ENCODE data around the gene AHDC1. TPM values are rescaled to one million over a fixed set of nuclear protein-coding genes. Genes with fewer than 3 reads are reported as not detected.
A peak's percentile ranks its signal among the peaks of the same experiment; 100 is the strongest.
"Not testable (repeated sequence)": the region's sequence is repeated elsewhere in the genome, so short reads cannot be mapped to it uniquely, and the experiment has no call there.

Gene AHDC1
- total RNA-seq, 1 experiment from 2014 or later, result 40.4 TPM

DNA sequence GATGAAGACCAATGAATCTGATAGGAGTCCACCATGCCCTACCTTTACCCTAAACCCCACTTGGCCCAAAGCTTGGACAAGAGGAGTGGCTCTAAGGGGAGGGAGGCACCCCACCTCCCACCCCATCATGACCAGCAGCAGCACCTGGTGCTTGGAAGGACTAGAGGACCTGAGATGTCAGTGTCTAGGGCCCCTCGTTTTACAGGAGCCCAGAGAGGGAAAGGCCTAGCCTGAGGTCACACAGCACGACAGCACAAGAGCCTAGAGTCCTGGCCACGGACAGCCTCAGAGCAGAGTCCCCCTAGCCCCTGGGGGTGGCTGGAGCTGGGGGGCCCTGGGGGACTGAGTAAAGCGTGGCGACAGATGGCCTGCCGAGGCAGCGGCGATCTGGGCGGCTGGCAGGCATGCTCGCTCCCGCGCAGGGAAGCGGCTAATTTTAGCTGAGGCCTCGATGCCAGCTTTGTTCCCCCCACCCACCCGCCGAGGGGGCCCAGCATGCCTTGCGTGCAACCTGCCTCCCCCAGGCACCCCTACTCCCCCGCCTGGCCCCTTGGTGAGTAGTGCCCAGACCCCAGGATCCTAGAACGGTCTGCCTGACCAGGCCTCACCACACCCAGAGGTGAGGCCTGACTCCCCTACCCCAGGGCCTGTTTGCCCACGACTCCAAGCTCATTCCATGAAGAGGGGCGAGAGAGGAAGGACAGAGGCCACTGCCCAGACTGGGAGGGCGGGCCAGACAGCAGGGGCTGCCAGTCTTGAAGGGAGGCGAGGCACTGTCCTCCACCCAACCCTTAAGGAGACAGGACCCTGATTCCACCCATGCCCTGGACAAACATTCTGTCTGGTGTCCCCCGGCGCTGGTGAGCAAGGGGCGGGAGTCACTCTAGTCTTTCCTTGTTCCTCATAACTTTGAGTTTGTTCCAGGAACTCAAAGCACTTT, 39.0 kb downstream of the AHDC1 start:
- no peak for DNase-seq (ENCODE audit: low read depth)

DNA sequence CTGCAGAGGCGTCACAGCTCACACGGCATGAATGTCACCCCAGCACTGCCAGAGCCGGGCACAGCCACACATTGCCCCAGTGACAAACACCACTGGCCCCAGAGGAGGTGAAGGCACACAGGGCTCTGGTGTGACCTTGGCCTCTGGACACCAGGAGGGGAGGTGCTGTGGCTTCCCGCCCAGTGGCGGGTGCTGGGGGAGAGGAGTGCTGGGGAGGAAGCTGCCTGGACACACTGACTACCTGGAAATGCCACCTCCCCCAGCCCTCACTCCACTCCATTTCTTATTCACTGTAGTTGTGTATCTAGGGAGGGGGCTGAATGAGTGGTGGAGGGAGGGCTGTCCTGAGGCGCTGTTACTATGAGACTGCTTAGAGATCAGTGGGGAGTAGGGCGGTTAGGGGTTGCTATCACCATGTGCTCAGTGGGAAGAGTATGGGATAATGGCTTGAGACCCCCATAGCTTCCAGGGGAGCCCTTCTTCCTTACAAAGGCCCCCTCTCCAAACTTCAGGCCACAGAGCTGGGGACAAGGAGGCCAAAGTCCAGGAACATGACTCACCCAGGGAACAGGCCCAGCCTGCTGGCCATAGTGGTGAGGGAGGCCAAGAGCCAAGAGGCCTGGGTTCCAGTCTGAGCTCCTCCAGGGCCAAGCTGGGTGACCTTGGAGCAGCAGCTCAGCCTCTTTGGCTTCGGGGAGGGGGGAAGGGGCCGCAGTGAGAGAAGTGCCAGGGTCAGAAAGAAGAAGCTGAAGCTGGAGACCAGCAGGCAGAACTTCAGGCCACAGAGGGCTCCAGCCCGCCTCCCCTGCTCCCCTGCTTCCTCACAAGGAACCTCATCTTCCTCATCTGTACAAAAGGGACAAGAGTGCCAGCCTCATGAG, 40.1 kb downstream of the AHDC1 start:
- DNase-seq (ENCODE audit: low read depth), result peak; percentile 69

DNA sequence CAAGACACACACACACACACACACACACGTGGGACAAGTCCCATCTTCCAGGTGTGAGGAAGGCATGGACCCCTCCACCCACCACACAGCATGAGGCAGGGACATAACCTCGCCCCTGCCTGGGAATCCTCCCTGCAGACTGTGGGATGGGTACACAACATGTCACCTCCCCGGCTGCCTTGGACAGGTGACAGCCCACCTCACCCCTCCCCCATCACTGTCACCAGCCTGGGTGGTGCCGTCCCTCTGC, 40.7 kb downstream of the AHDC1 start:
- DNase-seq (ENCODE audit: low read depth), result no peak

DNA sequence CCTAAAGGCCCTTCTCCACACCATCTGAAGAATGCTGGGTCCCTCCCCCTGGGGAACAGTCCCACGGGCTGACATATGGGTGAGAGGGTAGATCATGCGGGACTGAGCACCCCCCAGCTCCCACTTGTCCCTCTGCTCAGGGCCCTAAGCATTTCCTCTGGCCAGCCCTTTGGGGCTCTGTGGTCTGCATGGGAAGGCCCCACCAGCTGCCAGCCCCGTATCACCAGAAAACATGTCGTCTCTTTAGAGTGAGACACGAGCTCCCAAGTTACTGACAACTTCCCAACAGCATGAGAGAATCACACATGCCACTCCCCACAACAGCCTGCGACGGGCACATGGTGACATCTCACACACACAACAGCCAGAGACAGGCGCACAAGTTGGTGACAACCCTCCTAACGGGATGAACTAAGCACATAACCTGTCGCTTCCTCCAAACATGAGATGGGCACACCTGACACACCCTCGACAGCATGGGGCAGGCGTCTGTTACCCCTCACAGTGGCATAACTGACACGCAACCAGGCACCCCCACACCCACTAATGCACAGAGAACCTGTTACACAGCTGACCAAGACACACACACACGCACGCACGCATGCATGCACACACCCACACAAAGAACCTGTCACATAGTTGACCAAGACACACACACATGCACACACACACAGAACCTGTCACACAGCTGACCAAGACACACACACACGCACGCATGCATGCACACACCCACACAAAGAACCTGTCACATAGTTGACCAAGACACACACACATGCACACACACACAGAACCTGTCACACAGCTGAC, 41.2 kb downstream of the AHDC1 start:
- no peak for DNase-seq (ENCODE audit: low read depth)

DNA sequence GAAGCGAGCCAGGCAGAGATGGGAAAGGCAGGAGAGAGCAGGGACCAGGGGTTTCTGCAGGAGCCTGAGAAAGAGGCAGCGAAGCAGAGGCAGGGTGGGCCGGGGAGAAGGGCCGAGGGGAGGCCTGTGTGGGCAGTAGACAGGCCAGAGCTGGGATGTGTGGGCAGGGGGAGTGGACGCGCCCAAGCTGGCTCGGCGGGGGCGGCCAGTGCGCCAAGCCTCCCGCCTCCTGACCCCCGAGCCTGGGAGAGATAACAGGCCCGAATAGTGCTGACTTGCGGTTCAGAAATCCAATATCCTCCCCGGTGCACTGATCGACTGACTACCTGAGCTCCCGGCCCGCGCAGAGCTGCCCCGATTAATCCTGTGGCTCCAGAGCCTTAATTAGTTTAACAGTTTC, 41.9 kb downstream of the AHDC1 start:
- no peak for DNase-seq (ENCODE audit: low read depth)

DNA sequence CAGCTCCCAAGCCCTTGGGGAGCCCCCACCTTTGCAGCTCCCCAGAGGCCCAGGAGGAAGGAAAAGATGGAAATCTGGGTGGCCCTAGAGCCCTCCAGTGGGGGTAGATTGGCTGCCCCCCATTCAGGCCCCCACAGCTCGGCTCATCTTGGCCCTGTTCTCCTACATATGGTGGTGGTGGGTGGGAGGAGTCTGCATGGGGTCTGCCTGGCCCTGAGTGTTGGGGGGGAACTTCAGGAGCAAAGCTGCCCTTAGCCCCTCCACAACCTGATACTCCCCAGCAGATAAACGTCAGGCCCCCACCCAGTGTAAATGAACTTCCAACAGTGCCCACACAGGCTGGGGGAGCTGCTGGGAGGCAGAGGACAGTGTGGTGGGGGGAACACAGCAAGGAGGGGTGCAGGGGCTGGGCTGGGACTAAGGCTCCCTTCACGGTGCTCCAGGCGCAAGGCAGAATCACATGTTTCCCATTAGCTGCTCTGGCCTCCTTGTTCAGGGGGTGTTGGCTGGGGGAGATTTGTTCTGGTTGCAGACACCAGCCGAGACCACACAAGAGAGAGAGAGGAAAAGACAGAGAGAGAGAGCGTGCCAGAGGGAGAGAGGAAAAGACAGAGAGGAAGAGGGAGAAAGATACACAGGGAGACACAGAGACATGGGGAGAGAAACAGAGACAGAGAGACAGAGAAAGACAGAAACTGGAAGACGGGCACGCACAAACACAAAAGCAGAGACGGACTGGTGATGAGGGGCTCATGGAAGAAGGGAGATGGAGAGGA, 42.6 kb downstream of the AHDC1 start:
- no peak for DNase-seq (ENCODE audit: low read depth)

DNA sequence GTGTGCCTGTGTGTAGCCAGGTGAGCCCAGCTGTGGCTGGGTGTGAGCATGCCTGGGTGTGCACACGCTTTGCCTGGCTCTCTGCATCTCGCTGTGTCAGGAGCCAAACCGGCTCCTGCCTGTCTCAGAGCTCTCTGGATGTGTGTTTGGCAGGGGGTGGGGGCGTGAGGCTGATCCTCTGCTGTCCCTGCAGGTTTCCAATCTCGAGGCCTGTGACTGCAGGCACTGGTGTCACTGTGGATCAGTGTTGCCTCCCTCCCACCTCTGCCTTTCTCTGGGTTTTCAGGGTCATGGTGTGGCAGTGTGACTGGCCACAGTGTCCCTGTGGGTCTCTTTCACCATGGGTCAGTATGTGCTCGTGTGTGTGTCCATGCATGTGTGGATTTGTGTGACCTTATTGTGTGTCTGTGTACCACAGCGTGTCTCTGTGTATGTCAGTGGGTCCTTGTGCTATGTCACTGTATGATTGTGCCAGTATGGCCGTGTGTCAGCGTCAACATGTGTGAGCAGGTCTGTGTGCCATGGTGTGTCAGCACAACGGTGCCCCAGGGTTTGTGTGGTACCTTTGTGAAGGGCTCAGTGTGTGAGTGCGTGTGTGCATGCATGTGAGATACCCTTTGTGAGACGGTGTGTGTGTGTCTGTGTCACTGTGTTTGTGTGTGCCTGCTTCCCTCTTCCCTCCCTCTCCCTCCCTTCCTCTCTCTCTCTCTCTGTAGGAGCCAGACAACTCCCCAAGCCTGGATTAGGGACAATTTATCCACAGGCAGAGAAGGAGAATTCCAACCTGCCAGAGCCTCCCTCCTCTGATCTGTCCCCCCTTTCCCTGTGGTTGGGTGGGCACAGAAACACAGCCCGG, 43.4 kb downstream of the AHDC1 start:
- DNase-seq (ENCODE audit: low read depth), result no peak

DNA sequence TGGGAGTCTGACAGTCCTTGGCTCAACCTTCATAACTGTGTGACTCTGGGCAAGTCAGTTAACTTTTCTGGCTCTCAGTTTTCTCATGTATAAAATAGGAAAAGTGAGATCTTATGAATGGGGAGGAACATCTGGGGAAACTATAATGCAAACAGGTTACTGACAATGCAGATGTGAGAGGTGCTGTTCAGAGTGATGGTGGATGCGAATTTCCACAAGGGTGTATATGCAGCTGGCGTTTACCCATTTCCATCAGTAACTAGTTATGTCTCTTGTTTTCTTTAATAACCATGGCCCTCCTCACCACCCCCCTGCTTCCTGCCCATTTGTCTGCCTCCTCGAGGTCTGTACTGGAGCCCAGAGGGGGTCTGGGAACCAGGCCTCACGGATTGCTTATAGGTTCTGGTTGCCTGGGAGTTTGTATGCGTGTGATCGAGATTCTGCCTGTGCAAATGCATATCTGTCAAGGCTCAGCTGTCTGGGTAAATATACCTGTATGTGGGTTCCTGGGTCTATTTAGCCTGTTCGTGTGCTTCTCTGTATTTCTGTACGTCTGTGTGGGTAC, 44.4 kb downstream of the AHDC1 start:
- DNase-seq (ENCODE audit: low read depth), result no peak

DNA sequence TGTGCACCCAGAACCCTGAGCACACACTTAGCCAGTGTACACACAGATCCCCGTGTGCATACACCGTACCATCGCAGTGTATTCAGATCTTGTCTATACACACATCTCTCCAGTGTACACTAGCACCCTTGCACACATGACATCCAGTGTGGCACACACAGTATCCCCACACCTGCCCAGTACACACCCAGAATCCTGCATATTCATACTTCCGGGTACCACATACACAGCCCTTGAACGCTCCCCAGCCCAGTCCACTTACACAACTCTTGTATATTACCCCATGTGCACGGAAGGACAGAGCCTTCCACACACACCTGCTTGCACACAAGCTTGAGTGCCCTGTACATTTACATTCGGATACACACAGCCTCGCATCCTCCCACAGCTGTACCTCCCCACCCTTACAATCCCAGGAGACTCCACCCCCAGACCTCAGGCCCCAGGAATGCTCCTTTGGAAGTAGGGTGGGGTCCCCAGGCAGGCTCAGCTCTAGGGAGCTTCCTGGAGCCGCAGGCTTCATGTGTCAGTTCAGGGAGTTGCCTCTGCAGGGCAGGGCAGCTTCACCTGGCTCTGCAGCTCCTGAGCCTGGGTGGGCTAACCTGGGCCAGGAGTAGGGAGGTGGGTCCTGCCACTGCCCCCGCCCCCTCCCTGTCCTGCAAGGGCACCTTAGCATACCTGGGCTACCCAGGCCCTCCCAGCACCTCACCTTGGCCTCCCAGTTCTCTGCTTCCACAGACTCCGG, 46.2 kb downstream of the AHDC1 start:
- DNase-seq (ENCODE audit: low read depth), result no peak

DNA sequence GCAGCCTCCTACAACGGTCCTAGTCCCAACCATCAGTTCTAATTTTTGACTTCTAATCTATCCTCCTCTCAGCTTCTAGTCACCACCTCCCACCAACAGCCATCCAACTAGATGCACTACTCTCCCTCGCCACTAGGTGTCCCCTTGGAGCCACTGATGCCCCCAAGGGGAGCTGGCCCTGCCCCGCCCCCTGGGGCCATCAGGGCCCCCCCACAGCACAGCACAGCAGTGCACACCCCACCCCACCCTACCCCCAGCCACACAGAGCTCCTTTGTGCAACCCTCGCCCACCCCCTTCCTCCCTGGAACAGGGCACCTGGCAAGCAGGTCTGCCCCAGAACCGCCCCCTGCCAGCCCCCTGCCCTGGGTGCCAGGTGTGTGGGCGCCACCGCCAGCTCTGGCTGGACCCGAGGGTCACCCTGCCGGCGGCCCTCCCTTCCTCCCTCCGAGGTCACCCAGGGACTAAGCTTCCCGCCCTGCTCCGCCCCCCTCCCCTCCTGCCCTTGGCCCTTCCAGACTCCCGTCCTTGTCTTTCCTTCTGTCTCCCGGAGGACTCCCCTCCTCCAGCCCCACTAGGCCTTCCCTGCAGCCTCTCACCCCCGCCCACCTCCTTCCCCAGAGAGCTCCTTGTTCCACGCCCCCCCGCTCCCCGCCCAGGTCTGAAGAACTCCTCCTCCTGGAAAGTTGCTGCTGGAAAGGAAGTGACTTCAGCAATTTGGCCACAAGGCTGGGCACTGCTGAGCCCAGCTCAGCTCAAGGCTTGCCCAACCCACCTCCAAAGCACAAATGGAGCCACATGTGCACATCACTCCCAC, 47.0 kb downstream of the AHDC1 start:
- peak; percentile 97 for DNase-seq (ENCODE audit: low read depth)

DNA sequence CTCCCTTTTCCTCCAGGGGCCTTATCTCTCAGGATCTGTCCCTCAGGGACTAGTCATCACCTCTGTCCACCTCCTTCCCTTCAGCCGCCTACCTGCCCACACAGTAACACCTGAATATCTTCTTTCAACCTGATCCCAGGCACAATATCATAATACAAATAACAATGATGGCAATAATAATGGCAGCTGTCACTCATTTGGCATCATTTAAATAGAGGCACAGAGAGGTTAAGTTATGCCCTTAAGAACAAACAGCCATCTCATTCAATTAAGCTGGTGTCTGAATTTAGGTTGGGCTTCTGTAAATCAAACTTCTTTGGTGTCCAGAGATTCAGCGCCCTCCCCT, 47.5 kb downstream of the AHDC1 start:
- DNase-seq (ENCODE audit: low read depth), result no peak

DNA sequence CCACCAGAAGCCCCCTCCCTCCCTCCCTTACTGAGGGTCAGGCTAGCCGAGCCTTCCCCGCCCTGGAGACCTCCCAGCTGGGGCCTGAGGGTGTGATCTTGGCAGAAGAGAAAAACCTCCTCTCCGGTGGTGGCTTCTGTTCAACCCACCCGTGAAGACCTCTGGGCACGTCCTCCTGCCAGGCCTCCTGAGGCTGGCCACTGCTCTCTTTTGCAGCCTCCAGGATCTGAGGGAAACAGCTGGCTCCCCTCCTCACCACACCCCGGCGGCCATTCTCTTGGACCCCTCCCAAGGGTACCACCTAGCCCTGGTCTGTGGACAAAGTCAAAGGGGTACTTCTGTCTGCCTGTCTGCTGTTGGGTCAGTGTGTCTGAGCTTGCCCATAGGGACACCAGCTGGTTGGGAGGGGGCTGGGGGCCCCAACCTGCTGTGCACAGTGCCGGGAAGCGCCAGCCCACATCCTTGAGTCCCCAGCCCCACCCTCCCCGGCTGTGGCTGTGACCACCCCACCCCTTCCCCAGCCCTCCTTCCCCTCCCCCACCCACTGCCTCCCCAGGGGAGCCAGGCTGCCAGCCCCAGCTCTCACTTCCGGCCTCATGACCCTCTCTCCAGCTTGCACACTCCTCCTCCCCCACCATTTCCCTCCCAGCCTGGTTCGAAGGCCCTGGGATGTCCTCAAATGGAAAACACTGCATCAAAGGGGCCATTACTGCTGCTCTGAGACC, 48.1 kb downstream of the AHDC1 start:
- DNase-seq (ENCODE audit: low read depth), result no peak

DNA sequence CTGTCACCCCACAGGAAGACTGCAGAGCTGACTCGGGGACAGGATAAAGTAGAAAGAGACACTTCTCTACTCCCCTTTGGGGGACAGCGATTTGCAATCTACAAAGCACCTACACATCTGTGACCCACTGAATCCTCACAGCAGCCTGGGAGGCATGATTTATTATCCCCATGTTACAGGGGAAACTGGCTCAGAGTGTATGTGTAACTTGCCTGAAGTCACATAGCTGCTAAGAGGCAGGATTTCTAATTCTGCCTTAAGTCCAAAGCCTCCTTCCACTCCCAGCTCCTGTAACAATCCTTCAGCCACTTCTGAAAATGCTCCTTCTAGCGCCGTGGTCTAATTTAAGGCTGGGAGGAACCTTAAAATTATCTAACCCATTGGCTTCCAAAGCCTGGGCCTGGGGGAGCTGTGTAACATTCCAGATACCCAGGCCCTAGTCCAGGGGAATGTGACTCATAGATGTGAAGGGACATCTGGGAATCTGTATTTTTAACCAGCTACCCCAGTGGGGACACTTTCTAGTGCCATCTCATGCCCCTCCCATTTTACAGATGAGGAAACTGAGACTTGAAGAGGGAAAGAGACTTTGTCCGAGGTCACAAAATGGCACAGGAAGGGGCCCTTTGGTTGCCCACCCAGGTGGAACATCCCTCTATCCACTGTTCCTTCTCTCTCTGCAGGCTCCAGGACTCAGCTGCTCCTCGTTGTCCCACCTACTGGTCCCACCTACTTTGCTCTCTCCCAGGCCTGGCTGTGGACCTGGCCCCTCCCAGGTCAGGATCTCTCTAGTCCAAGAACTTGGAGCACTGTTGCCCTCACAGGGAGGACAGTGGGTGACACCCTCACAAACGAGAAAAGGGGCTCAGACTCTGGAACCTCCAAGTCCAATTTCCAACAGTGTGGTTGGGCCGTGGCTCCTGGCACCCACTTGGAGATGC, 48.9 kb downstream of the AHDC1 start:
- DNase-seq (ENCODE audit: low read depth), result no peak

DNA sequence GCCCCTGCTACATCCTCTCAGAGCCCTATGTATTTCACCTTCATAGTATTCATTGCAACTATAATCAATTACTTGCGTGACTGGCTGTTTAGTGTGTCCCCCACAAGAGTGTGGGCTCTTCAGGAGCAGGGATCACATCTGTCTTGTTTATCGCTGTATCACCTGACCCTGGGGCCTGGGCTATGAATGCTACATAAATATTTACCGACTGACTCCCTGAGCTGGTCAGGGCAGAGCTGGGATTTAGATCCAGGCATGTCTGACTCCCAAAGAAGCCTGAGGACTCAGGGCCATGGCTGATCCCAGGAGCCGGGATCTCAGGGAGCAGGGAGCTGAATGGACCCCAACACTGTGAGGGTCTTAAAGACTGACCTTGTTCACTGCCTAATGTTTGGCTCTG, 49.7 kb downstream of the AHDC1 start:
- DNase-seq (ENCODE audit: low read depth), result no peak

DNA sequence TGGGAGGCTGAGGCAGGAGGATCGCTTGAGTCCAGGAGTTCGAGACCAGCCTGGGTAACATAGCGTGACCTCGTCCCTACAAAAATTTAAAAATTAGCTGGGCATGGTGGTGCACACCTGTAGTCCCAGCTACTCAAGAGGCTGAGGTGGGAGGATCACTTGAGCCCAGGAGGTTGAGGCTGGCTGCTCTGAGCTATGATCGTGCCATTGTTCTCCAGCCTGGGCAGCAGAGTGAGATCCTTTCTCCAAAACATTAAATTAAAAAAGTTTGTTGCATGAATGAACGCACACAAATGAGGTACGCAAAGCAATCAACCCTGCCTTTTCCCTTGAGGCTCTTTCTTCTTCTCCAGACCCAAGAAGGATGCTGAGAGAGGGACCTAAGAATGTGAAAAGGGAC, 50.1 kb downstream of the AHDC1 start:
- not testable (repeated sequence) for DNase-seq (ENCODE audit: low read depth)

DNA sequence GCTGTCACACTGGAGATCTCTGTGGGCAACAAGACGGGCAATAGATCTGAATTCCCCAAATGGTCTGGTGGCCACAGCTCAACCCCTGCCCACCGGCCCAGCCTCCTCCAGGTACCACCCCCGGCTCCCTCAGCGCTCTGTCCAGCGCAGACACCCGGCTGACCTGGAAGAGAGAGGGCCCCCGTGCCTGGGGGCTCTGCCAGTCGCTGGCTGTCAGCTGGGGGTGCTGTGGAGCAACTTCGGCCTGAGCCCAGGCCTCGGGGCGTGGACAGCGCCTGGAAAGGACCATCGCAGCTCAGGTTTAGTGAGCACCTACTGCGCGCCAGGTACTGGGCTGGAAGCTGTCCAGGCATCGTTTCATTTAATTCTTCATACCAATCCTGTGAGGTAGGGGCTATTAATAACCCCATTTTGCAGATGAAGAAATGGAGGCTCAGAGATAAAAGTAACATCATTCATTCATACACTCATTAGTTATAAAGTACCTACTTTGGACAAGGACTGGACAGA, 51.0 kb downstream of the AHDC1 start:
- no peak for DNase-seq (ENCODE audit: low read depth)
